Hepatocyte (in vitro differentiated cells): ENCODE results near the gene TGM3. TPM values are rescaled to one million over a fixed set of nuclear protein-coding genes. Genes with fewer than 3 reads are reported as not detected.
"Not testable (repeated sequence)": the region's sequence is repeated elsewhere in the genome, so short reads cannot be mapped to it uniquely, and the experiment has no call there.

ENCODE experiments used
- DNase-seq: peaks from one replicate; pipeline ENCODE4 v3.0.0-alpha.2; 2016; ENCODE audit warnings: low spot score
- H2AFZ ChIP-seq: fragments of 200-600 bp; sonication (generic); 2 replicates; pipeline ENCODE4 v1.6.0; 2016; ENCODE audit warnings: antibody characterized with exemption, mild to moderate bottlenecking
- H3K27ac ChIP-seq: fragments of 200-600 bp; sonication (generic); 2 replicates; pipeline ENCODE4 v1.5.1; 2016; ENCODE audit warnings: mild to moderate bottlenecking
- H3K27me3 ChIP-seq: fragments of 200-600 bp; sonication (generic); 2 replicates; pipeline ENCODE4 v1.6.1; 2016
- H3K36me3 ChIP-seq: fragments of 200-600 bp; sonication (generic); replicated peaks from 2 replicates; pipeline ENCODE4 v1.5.1; 2016; ENCODE audit warnings: low read depth; ENCODE audit not compliant: insufficient read depth
- H3K4me1 ChIP-seq: fragments of 200-600 bp; sonication (generic); 2 replicates; pipeline ENCODE4 v1.5.1; 2016; ENCODE audit warnings: mild to moderate bottlenecking, moderate library complexity; ENCODE audit not compliant: insufficient read depth
- H3K4me2 ChIP-seq: fragments of 200-600 bp; sonication (generic); 2 replicates; pipeline ENCODE4 v1.6.0; 2016
- H3K4me3 ChIP-seq: fragments of 200-600 bp; sonication (generic); 2 replicates; pipeline ENCODE4 v1.5.1; 2016; ENCODE audit warnings: mild to moderate bottlenecking
- H3K79me2 ChIP-seq: fragments of 200-600 bp; sonication (generic); 2 replicates; pipeline ENCODE4 v1.6.0; 2017; ENCODE audit warnings: mild to moderate bottlenecking
- H3K9me2 ChIP-seq: fragments of 200-600 bp; sonication (generic); replicated peaks from 2 replicates; pipeline ENCODE4 v1.6.0; 2017; ENCODE audit warnings: mild to moderate bottlenecking; ENCODE audit not compliant: insufficient read depth
- H3K9me3 ChIP-seq: fragments of 200-600 bp; sonication (generic); 2 replicates; pipeline ENCODE4 v1.5.1; 2016; ENCODE audit warnings: low read depth, mild to moderate bottlenecking
- H4K20me1 ChIP-seq: fragments of 200-600 bp; sonication (generic); 2 replicates; pipeline ENCODE4 v1.6.0; 2016; ENCODE audit warnings: mild to moderate bottlenecking; ENCODE audit not compliant: insufficient read depth, poor library complexity, severe bottlenecking
- EZH2 ChIP-seq: fragments of 200-600 bp; sonication (generic); IDR thresholded peaks from 2 replicates; pipeline ENCODE4 v1.6.1; 2016; ENCODE audit warnings: antibody characterized with exemption, mild to moderate bottlenecking, borderline replicate concordance
- EZH2phosphoT487 ChIP-seq: fragments of 200-600 bp; sonication (generic); IDR thresholded peaks from one replicate; pipeline ENCODE4 v1.6.1; 2018; ENCODE audit warnings: antibody characterized with exemption, mild to moderate bottlenecking, low read depth, moderate library complexity; ENCODE audit not compliant: unreplicated experiment, severe bottlenecking
- WGBS: methylation state at CpG from one replicate; pipeline ENCODE4 v1.1.6; 2016; ENCODE audit warnings: low lambda C conversion rate; ENCODE audit errors: missing lambda C conversion rate; 5-methylcytosine and 5-hydroxymethylcytosine counted together
- polyA plus RNA-seq: library from polyadenylated mRNA; unstranded; fragments of >200 nt; fragmentation: Nextera tagmentation; extraction: Ambion mirVana; gene quantifications from 2 replicates; pipeline ENCODE4 v1.2.1, GENCODE V29; 2016
- total RNA-seq: library from RNA; depleted of rRNA; stranded (reverse); fragments of >200 nt; gene quantifications from 2 replicates; pipeline ENCODE4 v1.2.3, GENCODE V29; 2014
- TF ChIP-seq, protein P1 (sequence below): fragments of 200-600 bp; sonication (generic); IDR thresholded peaks from 2 replicates; pipeline ENCODE4 v1.5.1; 2016; ENCODE audit warnings: antibody characterized with exemption, mild to moderate bottlenecking; ENCODE audit not compliant: poor library complexity

The TGM3 gene
- total and polyA plus RNA-seq, 2 experiments from 2014 or later, result 0.15 to 0.23 TPM

DNA sequence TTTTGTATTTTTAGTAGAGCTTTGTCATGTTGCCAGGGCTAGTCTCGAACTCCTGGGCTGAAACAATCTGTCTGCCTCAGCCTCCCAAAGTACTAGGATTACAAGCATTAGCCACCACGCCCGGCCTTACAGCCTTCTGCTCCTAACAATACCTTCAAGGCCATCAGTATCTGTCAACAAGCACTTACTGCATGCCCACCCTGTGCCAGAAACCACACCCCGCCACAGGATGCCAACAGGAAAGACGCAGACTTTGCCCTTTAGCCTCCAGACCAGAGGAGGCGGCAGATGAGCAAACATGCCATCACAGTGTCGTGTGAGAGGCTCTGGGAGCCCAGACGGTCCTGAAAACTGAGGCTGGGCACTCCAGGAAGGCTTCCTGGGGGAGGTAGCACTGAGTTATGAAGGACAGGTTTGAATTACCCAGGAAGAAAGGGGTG is 34.7 kb upstream of the TGM3 start:
- H3K9me2 ChIP-seq, result no peaks in the 10 kb centered on the region
- H3K79me2 ChIP-seq, result no peaks in the 10 kb centered on the region
- no peak for DNase-seq
- 73% methylated on average over 8 of the region's 8 CpGs for WGBS
- H3K36me3 ChIP-seq, result no peaks in the 10 kb centered on the region
- no peak overlapping the region for H3K4me3 ChIP-seq
- no peaks in the 10 kb centered on the region for H3K9me3 ChIP-seq
- no peaks in the 10 kb centered on the region for H3K27me3 ChIP-seq
- TF ChIP-seq EZH2, result no peak
- TF ChIP-seq, protein P1, sequence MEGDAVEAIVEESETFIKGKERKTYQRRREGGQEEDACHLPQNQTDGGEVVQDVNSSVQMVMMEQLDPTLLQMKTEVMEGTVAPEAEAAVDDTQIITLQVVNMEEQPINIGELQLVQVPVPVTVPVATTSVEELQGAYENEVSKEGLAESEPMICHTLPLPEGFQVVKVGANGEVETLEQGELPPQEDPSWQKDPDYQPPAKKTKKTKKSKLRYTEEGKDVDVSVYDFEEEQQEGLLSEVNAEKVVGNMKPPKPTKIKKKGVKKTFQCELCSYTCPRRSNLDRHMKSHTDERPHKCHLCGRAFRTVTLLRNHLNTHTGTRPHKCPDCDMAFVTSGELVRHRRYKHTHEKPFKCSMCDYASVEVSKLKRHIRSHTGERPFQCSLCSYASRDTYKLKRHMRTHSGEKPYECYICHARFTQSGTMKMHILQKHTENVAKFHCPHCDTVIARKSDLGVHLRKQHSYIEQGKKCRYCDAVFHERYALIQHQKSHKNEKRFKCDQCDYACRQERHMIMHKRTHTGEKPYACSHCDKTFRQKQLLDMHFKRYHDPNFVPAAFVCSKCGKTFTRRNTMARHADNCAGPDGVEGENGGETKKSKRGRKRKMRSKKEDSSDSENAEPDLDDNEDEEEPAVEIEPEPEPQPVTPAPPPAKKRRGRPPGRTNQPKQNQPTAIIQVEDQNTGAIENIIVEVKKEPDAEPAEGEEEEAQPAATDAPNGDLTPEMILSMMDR, result no peak
- no peak for TF ChIP-seq EZH2phosphoT487
- H4K20me1 ChIP-seq, result no peaks in the 10 kb centered on the region
- H3K27ac ChIP-seq, result no peak overlapping the region
- no peak overlapping the region for H2AFZ ChIP-seq
- H3K4me1 ChIP-seq, result peaks cover 5% of the 10 kb centered on the region
- H3K4me2 ChIP-seq, result no peak overlapping the region

DNA sequence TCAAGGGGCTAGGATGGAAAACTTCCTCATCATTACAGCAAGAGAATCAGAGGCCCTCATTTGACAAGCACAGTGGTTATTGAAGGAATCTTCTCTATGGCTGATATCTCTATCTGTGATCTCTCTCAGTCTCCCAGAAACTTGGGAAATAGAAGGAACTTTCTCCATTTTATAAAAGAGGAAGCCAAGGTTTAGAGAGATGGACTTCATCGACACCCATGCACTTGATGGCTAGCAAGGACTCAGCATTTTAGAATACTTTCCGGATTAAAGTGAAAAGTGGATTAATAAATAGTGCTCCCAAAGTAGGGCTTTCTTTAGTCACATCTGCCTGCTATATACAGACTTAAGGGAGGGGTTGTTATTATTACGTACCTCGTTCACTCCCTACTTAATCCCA is 34.2 kb upstream of the TGM3 start:
- H3K79me2 ChIP-seq, result no peaks in the 10 kb centered on the region
- TF ChIP-seq EZH2phosphoT487 (no peak), EZH2 (no peak)
- TF ChIP-seq, protein P1, result no peak
- no peak overlapping the region for H3K4me2 ChIP-seq
- WGBS, result 95% methylated on average over 4 of the region's 4 CpGs
- H3K36me3 ChIP-seq, result no peaks in the 10 kb centered on the region
- no peak for DNase-seq
- H2AFZ ChIP-seq, result no peak overlapping the region
- no peak overlapping the region for H3K27ac ChIP-seq
- H3K9me2 ChIP-seq, result no peaks in the 10 kb centered on the region
- H4K20me1 ChIP-seq, result no peaks in the 10 kb centered on the region
- H3K27me3 ChIP-seq, result no peaks in the 10 kb centered on the region
- H3K9me3 ChIP-seq, result no peaks in the 10 kb centered on the region
- H3K4me1 ChIP-seq, result peaks cover 5% of the 10 kb centered on the region
- no peak overlapping the region for H3K4me3 ChIP-seq

DNA sequence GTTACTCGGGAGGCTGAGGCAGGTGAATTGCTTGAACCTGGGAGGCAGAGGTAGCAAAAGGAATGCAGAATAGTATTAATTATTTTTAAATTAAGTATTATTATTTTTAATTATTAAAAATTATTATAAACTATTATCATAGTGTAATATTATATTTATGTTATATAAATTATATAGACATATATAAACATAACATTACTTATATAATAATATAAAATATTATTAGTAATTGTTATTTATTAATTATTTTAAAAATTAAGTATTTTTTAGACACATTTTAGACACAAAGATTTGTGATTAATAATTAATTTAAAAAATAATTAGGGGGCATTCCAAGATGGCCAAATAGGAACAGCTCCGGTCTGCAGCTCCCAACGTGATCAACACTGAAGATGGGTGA is 31.7 kb upstream of the TGM3 start:
- H3K79me2 ChIP-seq, result no peaks in the 10 kb centered on the region
- no peak overlapping the region for H3K27ac ChIP-seq
- no peaks in the 10 kb centered on the region for H3K9me2 ChIP-seq
- 96% methylated on average over 3 of the region's 3 CpGs for WGBS
- H3K4me2 ChIP-seq, result no peak overlapping the region
- no peak for DNase-seq
- H3K36me3 ChIP-seq, result no peaks in the 10 kb centered on the region
- no peak overlapping the region for H3K4me3 ChIP-seq
- peaks cover 5% of the 10 kb centered on the region for H3K4me1 ChIP-seq
- no peaks in the 10 kb centered on the region for H3K27me3 ChIP-seq
- TF ChIP-seq EZH2 (no peak), EZH2phosphoT487 (no peak)
- TF ChIP-seq, protein P1, result no peak
- no peaks in the 10 kb centered on the region for H4K20me1 ChIP-seq
- H2AFZ ChIP-seq, result no peak overlapping the region
- no peaks in the 10 kb centered on the region for H3K9me3 ChIP-seq

DNA sequence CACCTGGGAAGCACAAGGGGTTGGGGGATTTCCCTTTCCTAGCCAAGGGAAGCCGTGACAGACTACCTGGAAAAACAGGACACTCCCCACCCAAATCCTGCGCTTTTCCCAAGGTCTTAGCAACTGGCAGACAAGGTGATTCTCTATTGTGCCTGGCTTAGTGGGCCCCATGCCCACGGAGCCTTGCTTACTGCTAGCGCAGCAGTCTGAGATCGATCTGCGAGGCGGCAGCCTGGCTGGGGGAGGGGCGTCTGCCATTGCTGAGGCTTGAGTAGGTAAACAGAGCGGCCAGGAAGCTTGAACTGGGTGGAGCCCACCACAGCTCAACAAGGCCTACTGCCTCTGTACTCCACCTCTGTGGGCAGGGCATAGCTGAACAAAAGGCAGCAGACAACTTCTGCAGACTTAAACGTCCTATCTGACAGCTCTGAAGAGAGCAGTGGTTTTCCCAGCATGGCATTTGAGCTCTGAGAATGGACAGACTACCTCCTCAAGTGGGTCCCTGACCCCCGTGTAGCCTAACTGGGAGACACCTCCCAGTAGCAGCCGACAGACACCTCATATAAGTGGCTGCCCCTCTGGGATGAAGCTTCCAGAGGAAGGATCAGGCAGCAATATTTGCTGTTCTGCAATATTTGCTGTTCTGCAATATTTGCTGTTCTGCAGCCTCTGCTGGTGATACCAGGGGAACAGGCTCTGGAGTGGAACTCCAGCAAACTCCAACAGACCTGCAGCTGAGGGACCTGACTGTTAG is 31.0 kb upstream of the TGM3 start:
- H3K4me3 ChIP-seq, H3K36me3 ChIP-seq, H4K20me1 ChIP-seq, H3K4me1 ChIP-seq, H3K79me2 ChIP-seq, H3K27me3 ChIP-seq, H3K9me2 ChIP-seq, H3K9me3 ChIP-seq: not testable (repeated sequence)
- peak; percentile 23 for DNase-seq
- Histone ChIP-seq H2AFZ (peak overlapping the region; percentile 39), H3K27ac (peak overlapping the region; percentile 77), H3K4me2 (peak overlapping the region; percentile 64)
- WGBS, result 41% methylated on average over 12 of the region's 12 CpGs
